Mesendoderm (in vitro differentiated cells): Measurements from ENCODE around the gene SQOR.
A peak's percentile ranks its signal among the peaks of the same experiment; 100 is the strongest.

ENCODE experiments used
- DNase-seq: peaks from one replicate; pipeline ENCODE4 v3.0.0; 2013
- H2AK5ac ChIP-seq: 2 replicates; pipeline ENCODE4 v1.6.1; 2013; ENCODE audit warnings: low read length, inconsistent platforms
- H2BK120ac ChIP-seq: 2 replicates; pipeline ENCODE4 v1.6.1; 2013; ENCODE audit warnings: low read depth, mild to moderate bottlenecking, low read length, moderate library complexity, mixed read lengths
- H2BK15ac ChIP-seq: replicated peaks from 2 replicates; pipeline ENCODE4 v1.6.1; 2013; ENCODE audit warnings: low read depth, mild to moderate bottlenecking, moderate library complexity
- H2BK5ac ChIP-seq: 2 replicates; pipeline ENCODE4 v1.6.1; 2013; ENCODE audit warnings: low read length, inconsistent platforms
- H3K18ac ChIP-seq: 2 replicates; pipeline ENCODE4 v1.6.1; 2013; ENCODE audit warnings: mild to moderate bottlenecking, low read length, mixed read lengths
- H3K23ac ChIP-seq: one replicate; pipeline ENCODE4 v1.6.1; 2013; ENCODE audit warnings: low read length
- H3K27ac ChIP-seq: 2 replicates; pipeline ENCODE4 v1.5.1; 2013; ENCODE audit warnings: low read depth, mild to moderate bottlenecking, inconsistent platforms, low read length, moderate library complexity
- H3K27me3 ChIP-seq: 2 replicates; pipeline ENCODE4 v1.6.1; 2013; ENCODE audit warnings: low read length, control low read depth, mild to moderate bottlenecking, inconsistent platforms; ENCODE audit not compliant: insufficient read depth, poor library complexity
- H3K36me3 ChIP-seq: 2 replicates; pipeline ENCODE4 v1.6.1; 2013; ENCODE audit warnings: low read length, inconsistent platforms; ENCODE audit not compliant: control insufficient read depth, insufficient read depth
- H3K4ac ChIP-seq: one replicate; pipeline ENCODE4 v1.6.1; 2013; ENCODE audit warnings: low read depth, mild to moderate bottlenecking, low read length, moderate library complexity
- H3K4me1 ChIP-seq: 2 replicates; pipeline ENCODE4 v1.6.1; 2013; ENCODE audit warnings: low read depth, low read length, inconsistent platforms; ENCODE audit not compliant: control insufficient read depth
- H3K4me2 ChIP-seq: 2 replicates; pipeline ENCODE4 v1.6.1; 2013; ENCODE audit warnings: low read length
- H3K4me3 ChIP-seq: 2 replicates; pipeline ENCODE4 v1.5.1; 2013; ENCODE audit warnings: mild to moderate bottlenecking, low read length
- H3K56ac ChIP-seq: one replicate; pipeline ENCODE4 v1.6.1; 2013; ENCODE audit warnings: low read length
- H3K79me1 ChIP-seq: 2 replicates; pipeline ENCODE4 v1.6.1; 2013; ENCODE audit warnings: low read length, inconsistent platforms
- H3K79me2 ChIP-seq: 2 replicates; pipeline ENCODE4 v1.6.1; 2013; ENCODE audit warnings: mild to moderate bottlenecking, low read length; ENCODE audit not compliant: control insufficient read depth, insufficient read depth
- H3K9ac ChIP-seq: 2 replicates; pipeline ENCODE4 v1.6.1; 2013; ENCODE audit warnings: low read length, inconsistent platforms
- H4K5ac ChIP-seq: one replicate; pipeline ENCODE4 v1.6.1; 2013; ENCODE audit warnings: low read length
- H4K8ac ChIP-seq: one replicate; pipeline ENCODE4 v1.6.1; 2013; ENCODE audit warnings: low read depth, mild to moderate bottlenecking, control low read depth, low read length, moderate library complexity
- WGBS: extraction: QIAGEN DNeasy Blood & Tissue Kit; methylation state at CpG from one replicate; pipeline ENCODE4 v1.1.7; 2013; ENCODE audit warnings: low lambda C conversion rate, missing lambda C conversion rate; ENCODE audit not compliant: insufficient coverage; ENCODE audit errors: extremely low coverage; 5-methylcytosine and 5-hydroxymethylcytosine counted together

SQOR gene

GRCh38 chr15:45587863-45588170 is 47.0 kb upstream of the SQOR start:
- peak overlapping the region; percentile 87 for H3K4me3 ChIP-seq
- H3K79me2 ChIP-seq, result peaks cover 23% of the 10 kb centered on the region
- H3K36me3 ChIP-seq, result no peaks in the 10 kb centered on the region
- no CpG with 5 or more reads among the region's 4 CpGs for WGBS
- peak overlapping the region; percentile 85 for H3K4me2 ChIP-seq
- H2BK120ac ChIP-seq, result no peak overlapping the region
- H3K56ac ChIP-seq, result peak overlapping the region; percentile 96
- H3K9ac ChIP-seq, result peak overlapping the region; percentile 95
- H3K27me3 ChIP-seq, result no peaks in the 10 kb centered on the region
- peaks cover 16% of the 10 kb centered on the region for H3K79me1 ChIP-seq
- no peak overlapping the region for H4K8ac ChIP-seq
- H3K23ac ChIP-seq, result no peak overlapping the region
- no peak overlapping the region for H4K5ac ChIP-seq
- peak overlapping the region; percentile 19 for H3K4ac ChIP-seq
- H3K18ac ChIP-seq, result no peak overlapping the region
- H3K4me1 ChIP-seq, result peaks cover 4% of the 10 kb centered on the region
- H2AK5ac ChIP-seq, result no peak overlapping the region
- H2BK15ac ChIP-seq, result no peak overlapping the region
- DNase-seq, result no peak
- no peak overlapping the region for H2BK5ac ChIP-seq
- H3K27ac ChIP-seq, result no peak overlapping the region

GRCh38 chr15:45588219-45588875 is 46.5 kb upstream of the SQOR start:
- H3K79me1 ChIP-seq, result peaks cover 16% of the 10 kb centered on the region
- peaks cover 4% of the 10 kb centered on the region for H3K4me1 ChIP-seq
- H3K18ac ChIP-seq, result no peak overlapping the region
- no peak overlapping the region for H4K8ac ChIP-seq
- H2BK15ac ChIP-seq, result no peak overlapping the region
- peak overlapping the region; percentile 19 for H3K4ac ChIP-seq
- H3K79me2 ChIP-seq, result peaks cover 23% of the 10 kb centered on the region
- DNase-seq, result no peak
- no peak overlapping the region for H2BK120ac ChIP-seq
- no peaks in the 10 kb centered on the region for H3K36me3 ChIP-seq
- H3K27me3 ChIP-seq, result no peaks in the 10 kb centered on the region
- H3K27ac ChIP-seq, result no peak overlapping the region
- H3K4me3 ChIP-seq, result peak overlapping the region; percentile 87
- peak overlapping the region; percentile 95 for H3K9ac ChIP-seq
- no peak overlapping the region for H4K5ac ChIP-seq
- no peak overlapping the region for H3K23ac ChIP-seq
- H2AK5ac ChIP-seq, result no peak overlapping the region
- WGBS, result no CpG with 5 or more reads among the region's 6 CpGs
- peak overlapping the region; percentile 85 for H3K4me2 ChIP-seq
- no peak overlapping the region for H2BK5ac ChIP-seq
- peak overlapping the region; percentile 96 for H3K56ac ChIP-seq

- no peak overlapping the region for H3K56ac ChIP-seq
- no peak overlapping the region for H2BK15ac ChIP-seq
- H3K4me1 ChIP-seq, result peaks cover 4% of the 10 kb centered on the region
- H4K8ac ChIP-seq, result no peak overlapping the region
- DNase-seq, result no peak
- no peaks in the 10 kb centered on the region for H3K36me3 ChIP-seq
- H3K27ac ChIP-seq, result no peak overlapping the region
- H3K9ac ChIP-seq, result peak overlapping the region; percentile 15
- no peak overlapping the region for H3K4me3 ChIP-seq
- no peak overlapping the region for H3K4me2 ChIP-seq
- H4K5ac ChIP-seq, result no peak overlapping the region
- H3K27me3 ChIP-seq, result no peaks in the 10 kb centered on the region
- no peak overlapping the region for H3K18ac ChIP-seq
- no peak overlapping the region for H2AK5ac ChIP-seq
- WGBS, result 100% methylated on average over 1 of the region's 5 CpGs
- no peak overlapping the region for H2BK5ac ChIP-seq
- peaks cover 16% of the 10 kb centered on the region for H3K79me1 ChIP-seq
- H3K23ac ChIP-seq, result no peak overlapping the region
- no peak overlapping the region for H3K4ac ChIP-seq
- H2BK120ac ChIP-seq, result no peak overlapping the region
- peaks cover 23% of the 10 kb centered on the region for H3K79me2 ChIP-seq
Measured at GRCh38 chr15:45589256-45589655, 45.6 kb upstream of the SQOR start.

DNA sequence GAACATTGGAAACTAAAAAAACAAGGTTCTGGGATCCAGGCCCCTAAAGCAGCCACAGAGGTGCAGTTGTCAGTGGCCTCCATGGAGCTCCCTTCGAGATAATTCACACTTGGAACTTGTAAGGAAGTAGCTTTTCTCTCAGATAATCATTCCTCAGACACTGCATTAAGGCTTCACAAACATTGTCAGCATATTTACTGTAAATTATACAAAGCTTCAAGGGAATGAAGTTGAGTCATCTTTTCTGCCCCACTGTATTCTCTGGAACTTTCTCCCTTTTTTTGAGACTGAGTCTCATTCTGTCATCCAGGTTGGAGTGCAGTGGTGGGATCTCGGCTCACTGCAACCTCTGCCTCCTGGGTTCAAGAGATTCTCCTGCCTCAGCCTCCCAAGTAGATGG is 40.5 kb upstream of the SQOR start:
- DNase-seq, result no peak

GRCh38 chr15:45594835-45595530 is 39.8 kb upstream of the SQOR start:
- H3K4ac ChIP-seq, result no peak overlapping the region
- no peak overlapping the region for H2BK120ac ChIP-seq
- H3K4me2 ChIP-seq, result no peak overlapping the region
- H3K4me3 ChIP-seq, result no peak overlapping the region
- no peak overlapping the region for H2AK5ac ChIP-seq
- H4K8ac ChIP-seq, result no peak overlapping the region
- H3K79me1 ChIP-seq, result peaks cover 2% of the 10 kb centered on the region
- no peak overlapping the region for H2BK15ac ChIP-seq
- no peaks in the 10 kb centered on the region for H3K27me3 ChIP-seq
- H3K79me2 ChIP-seq, result peaks cover 5% of the 10 kb centered on the region
- H3K56ac ChIP-seq, result no peak overlapping the region
- no peaks in the 10 kb centered on the region for H3K4me1 ChIP-seq
- H3K27ac ChIP-seq, result no peak overlapping the region
- no peak overlapping the region for H2BK5ac ChIP-seq
- whole genome bisulfite sequencing, result no CpG with 5 or more reads among the region's 2 CpGs
- H3K36me3 ChIP-seq, result no peaks in the 10 kb centered on the region
- no peak for DNase-seq
- H3K23ac ChIP-seq, result no peak overlapping the region
- no peak overlapping the region for H3K18ac ChIP-seq
- H4K5ac ChIP-seq, result no peak overlapping the region
- H3K9ac ChIP-seq, result no peak overlapping the region

More for the DNA sequence above, 40.5 kb upstream of the SQOR start:
- Histone ChIP-seq H2BK15ac (no peak overlapping the region), H3K27ac (no peak overlapping the region), H2BK120ac (no peak overlapping the region), H3K36me3 (no peaks in the 10 kb centered on the region), H4K5ac (no peak overlapping the region), H3K79me1 (peaks cover 3% of the 10 kb centered on the region), H2AK5ac (no peak overlapping the region), H2BK5ac (no peak overlapping the region), H3K56ac (no peak overlapping the region), H3K4me3 (no peak overlapping the region), H3K4me1 (no peaks in the 10 kb centered on the region), H3K9ac (no peak overlapping the region), H3K4ac (no peak overlapping the region), H4K8ac (no peak overlapping the region), H3K18ac (no peak overlapping the region), H3K27me3 (no peaks in the 10 kb centered on the region), H3K79me2 (peaks cover 6% of the 10 kb centered on the region), H3K23ac (no peak overlapping the region), H3K4me2 (no peak overlapping the region)
- no CpG with 5 or more reads among the region's 2 CpGs for WGBS
